ENCODE data around the gene CPED1. TPM values are rescaled to one million over a fixed set of nuclear protein-coding genes. Genes with fewer than 3 reads are reported as not detected.
A peak's percentile ranks its signal among the peaks of the same experiment; 100 is the strongest.

The CPED1 gene
- total and polyA plus RNA-seq, 2 donors (not counting 1 experiment from before 2014, with no cell fraction given) = 70.2 to 196 TPM

- Histone ChIP-seq H3K4me2 (ENCODE audit: extremely low read depth, insufficient read depth, low read length) (no peak overlapping the region), H2AFZ (ENCODE audit: low read length) (no peak overlapping the region), H3K9ac (ENCODE audit: insufficient read depth, low read length) (no peak overlapping the region), H3K4me3 (replicated peaks in 1 of 4; ENCODE audit: control extremely low read depth in 1 of 4, insufficient read depth in 1 of 4, low read depth in 3 of 4, low read length in 4 of 4) (no peak overlapping the region), H3K79me2 (ENCODE audit: control insufficient read depth, insufficient read depth, low read length) (no peaks in the 10 kb centered on the region), H3K4me1 (ENCODE audit: control insufficient read depth, extremely low read depth, insufficient read depth, low read length) (no peaks in the 10 kb centered on the region), H3K36me3 (ENCODE audit: control insufficient read depth, insufficient read depth, low read length) (no peaks in the 10 kb centered on the region), H3K27me3 (ENCODE audit: control insufficient read depth, insufficient read depth, low read length) (no peaks in the 10 kb centered on the region), H3K27ac (ENCODE audit: insufficient read depth, low read length) (no peak overlapping the region), H4K20me1 (ENCODE audit: control insufficient read depth, extremely low read depth, insufficient read depth, low read length) (no peaks in the 10 kb centered on the region), H3K9me3 (ENCODE audit: control insufficient read depth, insufficient read depth, low read depth, low read length) (no peaks in the 10 kb centered on the region)
- no peak for TF ChIP-seq EZH2 (IDR thresholded peaks at IDR 0.05; ENCODE audit: low read length, missing control alignments)
- no peak for DNase-seq (ENCODE audit: low read depth in 2 of 2)
Measured at GRCh38 chr7:121228779-121229178, 240.3 kb downstream of the CPED1 start.

DNA sequence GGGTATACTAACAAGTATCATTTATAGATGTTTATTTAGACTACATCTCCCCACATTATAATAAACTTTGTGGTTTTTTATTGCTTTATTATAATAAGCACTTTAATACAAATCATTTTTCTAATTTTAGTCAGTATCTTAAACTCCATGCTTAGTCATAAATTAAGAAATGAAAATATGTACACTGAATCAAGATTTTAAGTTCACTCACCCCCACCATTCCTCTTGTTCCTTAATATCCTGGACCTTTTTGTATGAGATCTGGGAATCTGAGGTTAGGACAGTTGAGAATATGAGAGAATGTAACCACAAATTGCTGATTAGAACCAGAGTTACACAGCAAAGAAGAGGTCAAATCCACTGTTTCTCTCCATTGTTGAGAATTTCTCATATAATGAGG is 246.7 kb downstream of the CPED1 start:
- no peaks in the 10 kb centered on the region for H3K27me3 ChIP-seq (ENCODE audit: control insufficient read depth, insufficient read depth, low read length)
- TF ChIP-seq CTCF (conservative IDR thresholded peaks at IDR 0.05 in 1 of 2, IDR thresholded peaks at IDR 0.05 in 1 of 2; ENCODE audit: low read depth in 1 of 2, low read length in 2 of 2) (no peak), EZH2 (IDR thresholded peaks at IDR 0.05; ENCODE audit: low read length, missing control alignments) (no peak)
- no peaks in the 10 kb centered on the region for H3K79me2 ChIP-seq (ENCODE audit: control insufficient read depth, insufficient read depth, low read length)
- H3K27ac ChIP-seq (ENCODE audit: insufficient read depth, low read length) = no peak overlapping the region
- no peaks in the 10 kb centered on the region for H3K9me3 ChIP-seq (ENCODE audit: control insufficient read depth, insufficient read depth, low read depth, low read length)
- H3K4me2 ChIP-seq (ENCODE audit: extremely low read depth, insufficient read depth, low read length) = no peak overlapping the region
- no peaks in the 10 kb centered on the region for H3K4me1 ChIP-seq (ENCODE audit: control insufficient read depth, extremely low read depth, insufficient read depth, low read length)
- no peak overlapping the region for H3K9ac ChIP-seq (ENCODE audit: insufficient read depth, low read length)
- DNase-seq (ENCODE audit: low read depth in 2 of 2) = peak in 1 of 2 donors; percentile 25
- no peaks in the 10 kb centered on the region for H4K20me1 ChIP-seq (ENCODE audit: control insufficient read depth, extremely low read depth, insufficient read depth, low read length)
- H3K36me3 ChIP-seq (ENCODE audit: control insufficient read depth, insufficient read depth, low read length) = no peaks in the 10 kb centered on the region
- no peak overlapping the region for H2AFZ ChIP-seq (ENCODE audit: low read length)
- no peak overlapping the region for H3K4me3 ChIP-seq (replicated peaks in 1 of 4; ENCODE audit: control extremely low read depth in 1 of 4, insufficient read depth in 1 of 4, low read depth in 3 of 4, low read length in 4 of 4)

GRCh38 chr7:121237601-121238000 is 249.1 kb downstream of the CPED1 start:
- Histone ChIP-seq H3K4me3 (replicated peaks in 1 of 4; ENCODE audit: control extremely low read depth in 1 of 4, insufficient read depth in 1 of 4, low read depth in 3 of 4, low read length in 4 of 4) (no peak overlapping the region), H3K27me3 (ENCODE audit: control insufficient read depth, insufficient read depth, low read length) (no peaks in the 10 kb centered on the region), H3K9ac (ENCODE audit: insufficient read depth, low read length) (no peak overlapping the region), H3K4me2 (ENCODE audit: extremely low read depth, insufficient read depth, low read length) (no peak overlapping the region), H3K4me1 (ENCODE audit: control insufficient read depth, extremely low read depth, insufficient read depth, low read length) (no peaks in the 10 kb centered on the region), H3K79me2 (ENCODE audit: control insufficient read depth, insufficient read depth, low read length) (no peaks in the 10 kb centered on the region), H4K20me1 (ENCODE audit: control insufficient read depth, extremely low read depth, insufficient read depth, low read length) (no peaks in the 10 kb centered on the region), H3K27ac (ENCODE audit: insufficient read depth, low read length) (no peak overlapping the region), H3K9me3 (ENCODE audit: control insufficient read depth, insufficient read depth, low read depth, low read length) (no peaks in the 10 kb centered on the region), H3K36me3 (ENCODE audit: control insufficient read depth, insufficient read depth, low read length) (no peaks in the 10 kb centered on the region), H2AFZ (ENCODE audit: low read length) (no peak overlapping the region)
- TF ChIP-seq CTCF (conservative IDR thresholded peaks at IDR 0.05 in 1 of 2, IDR thresholded peaks at IDR 0.05 in 1 of 2; ENCODE audit: low read depth in 1 of 2, low read length in 2 of 2) (no peak), EZH2 (IDR thresholded peaks at IDR 0.05; ENCODE audit: low read length, missing control alignments) (no peak)
- no peak for DNase-seq (ENCODE audit: low read depth in 2 of 2)

All from fibroblast of lung (primary cell).